Mammary microvascular endothelial cell (primary cell): ENCODE data around the gene FPR1. TPM values are rescaled to one million over a fixed set of nuclear protein-coding genes. Genes with fewer than 3 reads are reported as not detected.

Source experiments
- total RNA-seq: library from RNA; depleted of rRNA; stranded (reverse); fragments of >200 nt; gene quantifications from 2 replicates; pipeline ENCODE4 v1.2.3, GENCODE V29; 2015

Gene FPR1, protein sequence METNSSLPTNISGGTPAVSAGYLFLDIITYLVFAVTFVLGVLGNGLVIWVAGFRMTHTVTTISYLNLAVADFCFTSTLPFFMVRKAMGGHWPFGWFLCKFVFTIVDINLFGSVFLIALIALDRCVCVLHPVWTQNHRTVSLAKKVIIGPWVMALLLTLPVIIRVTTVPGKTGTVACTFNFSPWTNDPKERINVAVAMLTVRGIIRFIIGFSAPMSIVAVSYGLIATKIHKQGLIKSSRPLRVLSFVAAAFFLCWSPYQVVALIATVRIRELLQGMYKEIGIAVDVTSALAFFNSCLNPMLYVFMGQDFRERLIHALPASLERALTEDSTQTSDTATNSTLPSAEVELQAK
- total RNA-seq = not detected in 2 replicates

DNA sequence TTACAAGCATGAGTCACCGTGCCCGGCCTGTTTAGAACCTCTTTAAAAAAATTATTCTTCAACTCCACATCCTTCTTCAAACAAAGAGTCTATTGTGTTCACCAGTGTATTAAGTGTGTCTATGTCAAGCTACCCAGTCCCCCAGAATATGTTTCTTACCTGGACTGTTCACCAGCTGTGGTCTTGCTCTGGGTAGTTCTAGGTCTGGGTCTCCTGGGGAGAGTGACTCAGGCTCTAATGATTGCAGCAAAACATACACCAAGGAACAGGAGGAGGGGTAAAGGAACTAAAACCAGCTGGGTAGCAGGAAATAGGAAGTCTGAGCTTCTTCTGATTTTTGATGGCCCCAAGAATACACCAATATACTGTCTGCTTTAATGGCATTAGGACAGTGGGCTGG lies at the start of gene FPR1:
TSS of gene FPR1 (minus strand) at position 224 of the 400 bp plus-strand sequence. CDS start 4,884 bp downstream, outside the sequence.

GRCh38 chr19:51794885-51795490 lies 43.3 kb upstream of the FPR1 start, which contains the start of gene FPR3:
TSS of gene FPR3 (plus strand) at chr19:51795157. CDS start at chr19:51823749, 28,592 bp downstream.

GRCh38 chr19:51760697-51761356 lies 9.1 kb upstream of the FPR1 start, which contains the start of gene FPR2:
TSS of gene FPR2 (plus strand) at chr19:51761180. CDS start at chr19:51768659, 7,479 bp downstream.

Other genes with a start within 250 kb of the FPR1 start
- gene SIGLEC6, start 220.2 kb downstream of the FPR1 start, total RNA-seq = not detected in 2 replicates
- gene ZNF175, start 180.6 kb downstream of the FPR1 start, total RNA-seq = 5.2 TPM in 2 replicates
- gene SIGLEC5, start 121.5 kb downstream of the FPR1 start, total RNA-seq = 0.27 and 0.69 TPM in 2 replicates
- gene SIGLEC14, start 105.1 kb downstream of the FPR1 start, total RNA-seq = 0.15 and 0.27 TPM in 2 replicates
- 5.5 and 10.5 TPM in 2 replicates for gene SPACA6, start 58.5 kb downstream of the FPR1 start, total RNA-seq
- not detected in 2 replicates for gene HAS1, start 27.9 kb downstream of the FPR1 start, total RNA-seq
- gene FPR2, start 9.3 kb upstream of the FPR1 start, total RNA-seq = not detected in 2 replicates
- not detected in 2 replicates for gene FPR3, start 43.3 kb upstream of the FPR1 start, total RNA-seq
- 0.87 and 1.3 TPM in 2 replicates for gene ZNF577, start 136.1 kb upstream of the FPR1 start, total RNA-seq
- gene ZNF649, start 153.1 kb upstream of the FPR1 start, total RNA-seq = 4.3 and 4.5 TPM in 2 replicates
- gene ZNF613, start 175.6 kb upstream of the FPR1 start, total RNA-seq = 3.1 TPM in 2 replicates
- 3.1 and 4.7 TPM in 2 replicates for gene ZNF350, start 235.0 kb upstream of the FPR1 start, total RNA-seq